Measurements from ENCODE around the gene CD28. TPM values are rescaled to one million over a fixed set of nuclear protein-coding genes. Genes with fewer than 3 reads are reported as not detected.
A peak's percentile ranks its signal among the peaks of the same experiment; 100 is the strongest.

Gene CD28
- total RNA-seq, 2 donors from 2014 or later: 0.55 to 1.6 TPM

DNA sequence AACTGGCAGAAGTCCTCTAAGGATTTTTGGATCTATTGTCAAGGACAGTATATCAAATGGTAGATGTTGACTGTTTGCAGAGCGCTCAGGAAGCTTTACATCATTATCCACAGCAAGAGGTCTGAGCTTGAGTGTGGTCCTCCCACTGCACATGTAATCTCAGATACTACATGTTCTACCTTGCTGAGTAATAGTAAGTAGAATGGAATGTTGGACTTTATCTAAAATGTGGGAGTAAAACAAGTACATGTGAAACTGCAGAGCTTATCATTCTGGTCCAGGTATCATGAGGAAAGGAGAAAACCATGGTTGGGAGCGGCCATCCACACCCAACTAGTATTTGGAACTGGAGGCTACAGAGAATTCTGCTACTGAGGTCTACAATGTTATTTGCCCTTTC lies 19.3 kb upstream of the CD28 start:
- Histone ChIP-seq H3K4me3 (no peak overlapping the region), H3K27ac (no peak overlapping the region), H3K27me3 (no peaks in the 10 kb centered on the region), H3K4me1 (peaks cover 0 to 81% of the 10 kb centered on the region in 2 donors), H3K36me3 (no peaks in the 10 kb centered on the region), H3K9me3 (no peaks in the 10 kb centered on the region)
- TF ChIP-seq, protein P1, sequence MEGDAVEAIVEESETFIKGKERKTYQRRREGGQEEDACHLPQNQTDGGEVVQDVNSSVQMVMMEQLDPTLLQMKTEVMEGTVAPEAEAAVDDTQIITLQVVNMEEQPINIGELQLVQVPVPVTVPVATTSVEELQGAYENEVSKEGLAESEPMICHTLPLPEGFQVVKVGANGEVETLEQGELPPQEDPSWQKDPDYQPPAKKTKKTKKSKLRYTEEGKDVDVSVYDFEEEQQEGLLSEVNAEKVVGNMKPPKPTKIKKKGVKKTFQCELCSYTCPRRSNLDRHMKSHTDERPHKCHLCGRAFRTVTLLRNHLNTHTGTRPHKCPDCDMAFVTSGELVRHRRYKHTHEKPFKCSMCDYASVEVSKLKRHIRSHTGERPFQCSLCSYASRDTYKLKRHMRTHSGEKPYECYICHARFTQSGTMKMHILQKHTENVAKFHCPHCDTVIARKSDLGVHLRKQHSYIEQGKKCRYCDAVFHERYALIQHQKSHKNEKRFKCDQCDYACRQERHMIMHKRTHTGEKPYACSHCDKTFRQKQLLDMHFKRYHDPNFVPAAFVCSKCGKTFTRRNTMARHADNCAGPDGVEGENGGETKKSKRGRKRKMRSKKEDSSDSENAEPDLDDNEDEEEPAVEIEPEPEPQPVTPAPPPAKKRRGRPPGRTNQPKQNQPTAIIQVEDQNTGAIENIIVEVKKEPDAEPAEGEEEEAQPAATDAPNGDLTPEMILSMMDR (IDR thresholded peaks at IDR 0.05): no peak
- no peak for DNase-seq (ENCODE audit: low spot score)

DNA sequence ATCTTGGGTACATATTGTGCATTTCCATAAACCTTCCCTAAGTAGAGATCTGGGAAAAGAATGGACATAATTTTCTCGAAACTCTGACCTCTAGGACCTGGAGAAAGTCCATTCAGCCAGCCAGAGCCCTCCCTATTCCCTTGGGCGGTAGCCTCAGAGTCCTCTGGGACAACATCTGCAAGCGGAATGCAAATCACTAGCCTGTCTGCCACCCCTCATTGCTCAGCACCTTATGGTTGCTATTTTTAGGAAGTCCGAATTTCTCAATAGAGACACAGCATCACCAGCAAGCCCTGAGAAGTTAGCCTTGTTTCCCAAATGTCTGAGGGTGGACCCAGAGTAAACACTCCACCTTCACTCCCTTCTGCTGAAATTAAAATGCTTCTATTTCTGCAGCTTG lies 17.6 kb upstream of the CD28 start:
- DNase-seq (ENCODE audit: low spot score): no peak
- Histone ChIP-seq H3K36me3 (no peaks in the 10 kb centered on the region), H3K27me3 (no peaks in the 10 kb centered on the region), H3K4me3 (no peak overlapping the region), H3K27ac (peak overlapping the region; percentile 31 to 36), H3K4me1 (peaks cover 0 to 70% of the 10 kb centered on the region in 2 donors), H3K9me3 (no peaks in the 10 kb centered on the region)
- TF ChIP-seq, protein P1 (IDR thresholded peaks at IDR 0.05): no peak

DNA sequence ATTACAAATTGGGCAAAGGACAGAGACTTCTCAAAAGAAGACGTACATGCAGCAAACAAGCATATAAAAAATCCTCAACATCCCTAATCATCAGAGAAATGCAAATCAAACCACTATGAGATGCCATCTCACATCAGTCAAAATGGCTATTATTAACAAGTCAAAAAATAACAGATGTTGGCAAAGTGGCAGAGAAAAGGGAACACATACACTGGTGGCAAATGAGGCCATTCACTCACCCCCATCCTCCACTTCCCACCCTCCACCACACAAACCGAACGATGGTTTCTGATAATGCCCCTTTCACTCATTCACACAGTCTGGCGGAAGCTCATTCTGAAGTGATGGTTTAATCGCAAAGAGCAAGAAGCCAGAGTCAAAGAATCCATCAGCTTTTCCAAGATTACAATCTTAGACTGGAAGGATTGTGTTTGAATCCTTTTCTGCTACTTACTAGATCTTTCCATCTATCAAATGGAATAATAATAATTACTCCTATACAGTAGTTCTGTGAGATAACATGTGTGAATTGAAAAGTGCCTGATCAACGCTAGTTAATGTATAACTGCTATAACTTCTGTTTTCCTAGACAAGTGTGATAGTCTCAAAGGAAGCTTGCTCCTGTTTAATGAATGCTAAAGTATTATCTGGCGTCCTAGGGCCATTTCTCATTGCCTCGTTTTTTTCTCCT lies 16.9 kb upstream of the CD28 start:
- H3K4me1 ChIP-seq: peaks cover 0 to 62% of the 10 kb centered on the region in 2 donors
- H3K9me3 ChIP-seq: no peaks in the 10 kb centered on the region
- TF ChIP-seq, protein P1 (IDR thresholded peaks at IDR 0.05): no peak
- no peaks in the 10 kb centered on the region for H3K27me3 ChIP-seq
- no peak overlapping the region for H3K4me3 ChIP-seq
- DNase-seq (ENCODE audit: low spot score): no peak
- no peak overlapping the region for H3K27ac ChIP-seq
- H3K36me3 ChIP-seq: no peaks in the 10 kb centered on the region

DNA sequence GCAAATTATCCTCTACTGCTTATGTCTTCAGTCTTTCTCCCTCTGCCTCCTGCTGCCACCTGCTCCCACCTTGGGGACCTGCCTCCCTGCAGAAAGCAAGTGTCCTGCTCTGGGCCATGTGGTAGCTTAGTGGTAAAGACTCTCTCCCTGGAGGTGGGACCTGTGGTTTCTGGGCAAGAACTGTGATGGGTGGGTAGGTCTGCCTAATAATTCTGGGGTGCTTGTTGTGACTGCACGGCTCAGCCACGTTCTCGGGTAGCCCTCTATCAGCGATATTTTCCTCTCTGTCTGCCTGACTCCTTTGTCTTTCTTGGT lies 16.4 kb upstream of the CD28 start:
- no peaks in the 10 kb centered on the region for H3K9me3 ChIP-seq
- TF ChIP-seq, protein P1 (IDR thresholded peaks at IDR 0.05): no peak
- H3K36me3 ChIP-seq: no peaks in the 10 kb centered on the region
- peaks cover 0 to 57% of the 10 kb centered on the region in 2 donors for H3K4me1 ChIP-seq
- no peak for DNase-seq (ENCODE audit: low spot score)
- no peak overlapping the region for H3K4me3 ChIP-seq
- no peaks in the 10 kb centered on the region for H3K27me3 ChIP-seq
- H3K27ac ChIP-seq: peak overlapping the region in 1 of 2 donors; percentile 34

DNA sequence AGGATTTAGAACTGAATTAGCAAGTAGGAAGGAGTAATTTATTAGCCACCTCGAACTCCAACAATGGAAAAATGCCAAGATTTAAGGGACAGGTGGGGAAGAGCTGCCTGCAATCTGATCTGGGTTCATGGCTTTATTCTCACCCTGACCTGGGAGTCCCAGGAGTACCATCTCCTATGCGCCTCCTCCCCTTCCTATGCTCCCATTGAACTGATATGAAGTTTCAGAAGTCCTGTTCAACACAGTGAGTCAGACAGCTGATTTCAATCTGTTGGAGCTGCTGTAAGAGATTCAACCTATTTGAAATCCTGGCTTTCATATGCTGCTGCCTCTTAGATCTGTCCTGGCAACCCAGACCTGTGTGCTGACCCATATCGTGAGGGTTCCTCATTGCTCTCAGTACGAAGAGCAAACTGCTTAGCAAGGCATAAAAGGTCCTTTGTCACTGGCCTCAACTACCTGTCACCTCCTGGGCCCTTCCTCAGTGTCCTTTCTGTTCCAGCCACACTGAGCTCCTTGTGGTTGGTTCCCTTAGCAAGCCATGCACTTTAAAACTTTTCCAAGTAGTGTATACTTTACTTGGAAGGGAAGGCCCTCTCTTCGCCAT lies 15.9 kb upstream of the CD28 start:
- peak overlapping the region in 1 of 2 donors; percentile 34 for H3K27ac ChIP-seq
- no peaks in the 10 kb centered on the region for H3K27me3 ChIP-seq
- TF ChIP-seq, protein P1 (IDR thresholded peaks at IDR 0.05): no peak
- no peak for DNase-seq (ENCODE audit: low spot score)
- no peaks in the 10 kb centered on the region for H3K9me3 ChIP-seq
- H3K4me1 ChIP-seq: peaks cover 0 to 53% of the 10 kb centered on the region in 2 donors
- no peaks in the 10 kb centered on the region for H3K36me3 ChIP-seq
- no peak overlapping the region for H3K4me3 ChIP-seq
